CD4-positive, alpha-beta T cell (primary cell): ENCODE results near the gene OSBPL5. TPM values are rescaled to one million over a fixed set of nuclear protein-coding genes. Genes with fewer than 3 reads are reported as not detected.

Source experiments
- ATAC-seq: fragments of 200-7000 bp; cut with Tn5 transposase; one replicate; pipeline ENCODE4 v1.10.0; 2022; ENCODE audit warnings: mild to moderate bottlenecking; ENCODE audit not compliant: poor library complexity
- CTCF ChIA-PET: fragments of 350-600 bp; sonication (Branson Sonifier 250); formaldehyde crosslinking; loops from one replicate; lab custom pipeline; 2021; ENCODE audit warnings: antibody characterized with exemption, inconsistent platforms; lab: Charles Lee
- POLR2A ChIA-PET: fragments of 350-600 bp; sonication (Branson Sonifier 250); formaldehyde crosslinking; loops from one replicate; lab custom pipeline; 2021; ENCODE audit warnings: antibody characterized with exemption, inconsistent platforms; lab: Charles Lee
- DNase-seq, 14 experiments: peaks; one replicate each; pipeline ENCODE4 v3.0.0-alpha.2; 2013 to 2020; ENCODE audit warnings: mixed read lengths in 2 of 14
- H3K27ac ChIP-seq, 2 donors: one replicate each; pipeline versions ENCODE4 v1.5.1 to v1.7.0; 2013; ENCODE audit warnings: low read length in 2 of 2, low read depth in 1 of 2, mild to moderate bottlenecking in 1 of 2
- H3K27me3 ChIP-seq, 2 experiments: 1 replicate in 1 of 2; 2 replicates in 1 of 2; pipeline versions ENCODE4 v1.6.1 to v1.7.0; 2013; ENCODE audit warnings: low read length in 2 of 2, control low read depth in 1 of 2, mild to moderate bottlenecking in 1 of 2, moderate library complexity in 1 of 2; ENCODE audit not compliant: insufficient read depth in 2 of 2, control insufficient read depth in 1 of 2
- H3K36me3 ChIP-seq: one replicate; pipeline ENCODE4 v1.6.1; 2013; ENCODE audit warnings: low read length, control low read depth; ENCODE audit not compliant: insufficient read depth
- H3K4me1 ChIP-seq: one replicate; pipeline ENCODE4 v1.6.1; 2013; ENCODE audit warnings: low read length, control low read depth; ENCODE audit not compliant: insufficient read depth
- H3K4me3 ChIP-seq: one replicate; pipeline ENCODE4 v1.5.1; 2013; ENCODE audit warnings: mild to moderate bottlenecking, low read length, moderate library complexity
- H3K9me3 ChIP-seq, 2 experiments: 1 replicate in 1 of 2; 2 replicates in 1 of 2; pipeline versions ENCODE4 v1.6.1 to v1.7.0; 2013; ENCODE audit warnings: low read length in 2 of 2, mild to moderate bottlenecking in 2 of 2, control low read depth in 1 of 2, moderate library complexity in 1 of 2; ENCODE audit not compliant: control insufficient read depth in 1 of 2, insufficient read depth in 1 of 2
- H3K27ac Mint-ChIP-seq: one replicate; pipeline ENCODE4 v1.8.0; 2020; ENCODE audit warnings: mixed read lengths
- H3K27me3 Mint-ChIP-seq: one replicate; pipeline ENCODE4 v1.8.0; 2021; ENCODE audit warnings: mixed read lengths
- H3K36me3 Mint-ChIP-seq: one replicate; pipeline ENCODE4 v1.8.0; 2021; ENCODE audit warnings: low read depth, mixed read lengths
- H3K4me1 Mint-ChIP-seq: one replicate; pipeline ENCODE4 v1.8.0; 2021; ENCODE audit warnings: low read depth, mixed read lengths
- H3K4me3 Mint-ChIP-seq: one replicate; pipeline ENCODE4 v1.8.0; 2020; ENCODE audit warnings: mild to moderate bottlenecking, mixed read lengths
- H3K9me3 Mint-ChIP-seq: one replicate; pipeline ENCODE4 v1.8.0; 2020; ENCODE audit warnings: mixed read lengths
- intact Hi-C, 2 experiments: fragments of 100-400 bp; cut with DNase I in 1 of 2; cut with micrococcal nuclease in 1 of 2; formaldehyde crosslinking; loops; one replicate each; pipeline versions ENCODE4 v1.15.1 to v1.9.0; 2023 to 2025; cut with DNase I, micrococcal nuclease
- total RNA-seq, 174 experiments: library from RNA in 2 of 174; stranded (reverse) in 2 of 174; gene quantifications; one replicate each; pipeline ENCODE4 v1.2.3 and lab custom pipeline; 2021 to 2026
- TF ChIP-seq, protein P1 (sequence below): fragments of 200-600 bp; IDR thresholded peaks from one replicate; pipeline ENCODE4 v1.8.0; 2022; ENCODE audit warnings: antibody characterized with exemption, mild to moderate bottlenecking

The OSBPL5 gene
- total RNA-seq, 2 experiments from 2014 or later: 6.7 to 9.1 TPM

DNA sequence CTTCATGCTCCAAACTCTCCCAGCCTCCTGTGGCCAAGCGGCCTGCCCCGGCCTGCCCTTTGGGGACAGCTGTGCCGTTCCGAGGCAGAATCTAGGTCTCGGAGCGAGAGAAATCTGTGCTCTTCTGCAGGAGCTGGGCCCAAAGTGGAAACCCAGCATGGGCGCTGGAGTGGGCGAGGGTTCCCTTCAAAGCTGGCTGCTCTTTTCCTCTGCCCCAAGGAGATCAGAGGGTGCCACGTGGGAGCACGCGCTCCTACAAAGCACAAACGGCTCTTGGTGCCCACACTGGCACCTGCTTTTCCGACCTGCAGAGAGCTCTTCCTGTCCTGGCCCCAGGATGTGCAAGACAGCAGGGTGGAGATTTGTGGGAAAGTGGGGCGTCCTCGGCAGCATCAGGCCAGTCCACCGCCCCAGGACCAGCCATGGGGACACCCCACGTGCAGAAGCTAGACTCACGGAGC lies 6.9 kb downstream of the OSBPL5 start:
- Mint-ChIP-seq H3K27ac (no peak overlapping the region), H3K27me3 (peaks cover 12% of the 10 kb centered on the region), H3K4me1 (peaks cover 25% of the 10 kb centered on the region), H3K9me3 (no peaks in the 10 kb centered on the region), H3K36me3 (no peaks in the 10 kb centered on the region), H3K4me3 (no peak overlapping the region)
- Histone ChIP-seq H3K27me3 (peaks cover 0 to 7% of the 10 kb centered on the region in 2 experiments), H3K4me1 (peaks cover 4% of the 10 kb centered on the region), H3K27ac (no peak overlapping the region), H3K4me3 (no peak overlapping the region), H3K9me3 (peaks cover 0 to 17% of the 10 kb centered on the region in 2 experiments), H3K36me3 (no peaks in the 10 kb centered on the region)
- intact Hi-C loops: no loop called here
- ChIA-PET CTCF (no interaction called here), POLR2A (no interaction called here)
- ATAC-seq (no peak), DNase-seq (no peak)
- TF ChIP-seq, protein P1, sequence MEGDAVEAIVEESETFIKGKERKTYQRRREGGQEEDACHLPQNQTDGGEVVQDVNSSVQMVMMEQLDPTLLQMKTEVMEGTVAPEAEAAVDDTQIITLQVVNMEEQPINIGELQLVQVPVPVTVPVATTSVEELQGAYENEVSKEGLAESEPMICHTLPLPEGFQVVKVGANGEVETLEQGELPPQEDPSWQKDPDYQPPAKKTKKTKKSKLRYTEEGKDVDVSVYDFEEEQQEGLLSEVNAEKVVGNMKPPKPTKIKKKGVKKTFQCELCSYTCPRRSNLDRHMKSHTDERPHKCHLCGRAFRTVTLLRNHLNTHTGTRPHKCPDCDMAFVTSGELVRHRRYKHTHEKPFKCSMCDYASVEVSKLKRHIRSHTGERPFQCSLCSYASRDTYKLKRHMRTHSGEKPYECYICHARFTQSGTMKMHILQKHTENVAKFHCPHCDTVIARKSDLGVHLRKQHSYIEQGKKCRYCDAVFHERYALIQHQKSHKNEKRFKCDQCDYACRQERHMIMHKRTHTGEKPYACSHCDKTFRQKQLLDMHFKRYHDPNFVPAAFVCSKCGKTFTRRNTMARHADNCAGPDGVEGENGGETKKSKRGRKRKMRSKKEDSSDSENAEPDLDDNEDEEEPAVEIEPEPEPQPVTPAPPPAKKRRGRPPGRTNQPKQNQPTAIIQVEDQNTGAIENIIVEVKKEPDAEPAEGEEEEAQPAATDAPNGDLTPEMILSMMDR: no peak

DNA sequence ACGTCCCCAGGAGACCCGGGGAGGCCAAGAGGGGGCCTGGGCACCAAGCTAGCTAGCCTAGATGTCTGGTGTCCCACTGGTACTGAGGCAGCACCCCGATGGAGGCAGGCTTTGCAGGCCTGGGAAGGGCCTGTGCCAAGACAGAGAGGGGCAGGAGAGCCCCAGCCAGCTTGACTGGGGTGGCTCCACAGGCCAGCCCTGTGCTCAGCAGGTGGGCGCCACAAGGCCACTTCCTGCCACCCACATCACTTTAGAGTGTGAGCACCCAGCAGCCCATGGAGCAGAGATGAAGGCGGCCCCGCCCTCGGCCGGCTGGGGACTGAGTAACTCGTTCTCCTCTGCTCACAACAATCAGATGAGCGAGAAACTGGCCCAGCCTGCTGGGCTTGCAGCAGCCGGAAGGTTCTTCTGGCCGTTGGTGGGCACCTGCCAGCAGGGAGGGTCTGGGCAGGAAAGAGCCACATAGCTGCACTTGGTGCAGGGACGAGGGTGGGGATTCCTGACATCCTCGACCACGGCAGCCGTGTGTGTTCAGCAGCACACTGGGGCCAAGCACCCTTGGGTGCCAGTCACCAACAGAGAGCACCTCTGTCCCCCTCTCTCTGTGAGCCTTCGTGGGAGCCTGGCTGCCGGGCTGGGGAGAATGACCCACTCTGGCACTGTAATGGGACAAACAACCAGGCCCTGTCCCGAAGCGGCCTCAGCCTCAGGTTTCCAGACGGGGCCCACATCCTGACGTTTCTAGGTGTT lies 7.6 kb downstream of the OSBPL5 start:
- no peak overlapping the region for H3K4me3 Mint-ChIP-seq
- no peaks in the 10 kb centered on the region for H3K36me3 Mint-ChIP-seq
- Histone ChIP-seq H3K9me3 (peaks cover 0 to 17% of the 10 kb centered on the region in 2 experiments), H3K4me3 (no peak overlapping the region), H3K27me3 (peaks cover 0 to 7% of the 10 kb centered on the region in 2 experiments), H3K27ac (no peak overlapping the region), H3K36me3 (no peaks in the 10 kb centered on the region), H3K4me1 (peaks cover 4% of the 10 kb centered on the region)
- DNase-seq (peak in 2 of 14 experiments; percentile 2 to 39), ATAC-seq (no peak)
- no peaks in the 10 kb centered on the region for H3K9me3 Mint-ChIP-seq
- peaks cover 19% of the 10 kb centered on the region for H3K4me1 Mint-ChIP-seq
- ChIA-PET POLR2A (no interaction called here), CTCF (no interaction called here)
- intact Hi-C loops: no loop called here
- H3K27me3 Mint-ChIP-seq: peaks cover 12% of the 10 kb centered on the region
- no peak overlapping the region for H3K27ac Mint-ChIP-seq
- TF ChIP-seq, protein P1: no peak

DNA sequence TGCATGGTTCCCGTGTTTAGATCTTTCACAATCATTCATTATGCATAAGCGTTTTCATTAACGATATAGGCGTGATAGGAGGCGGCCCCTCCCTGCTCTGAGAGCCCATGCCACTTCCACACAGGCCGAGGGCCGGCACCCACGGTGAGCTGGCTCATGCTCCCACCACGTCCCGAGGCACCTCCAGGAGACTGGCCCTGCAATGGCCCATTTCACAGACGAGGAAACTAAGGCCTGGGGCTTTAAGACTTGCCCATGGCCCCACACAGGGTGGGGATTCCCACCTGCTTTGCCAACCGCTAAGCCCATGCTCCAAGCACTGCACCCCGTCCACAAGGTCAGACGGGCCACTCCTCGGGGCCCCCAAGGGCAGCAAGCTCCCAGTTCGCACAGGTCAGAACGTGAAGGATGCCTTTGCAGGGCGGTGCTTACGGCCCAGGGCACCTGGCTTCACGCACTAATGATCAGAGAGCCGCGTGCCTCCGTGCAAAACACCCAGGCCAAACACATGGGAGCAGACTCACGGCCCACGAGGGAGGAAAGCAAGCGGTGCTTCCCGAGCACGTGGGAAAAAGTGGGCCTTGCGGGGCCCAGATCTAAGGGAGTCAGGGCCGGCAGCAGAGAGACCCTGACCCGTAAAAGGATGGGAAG lies 8.3 kb downstream of the OSBPL5 start:
- no peak overlapping the region for H3K4me3 ChIP-seq
- Mint-ChIP-seq H3K36me3 (no peaks in the 10 kb centered on the region), H3K27me3 (peaks cover 10% of the 10 kb centered on the region), H3K4me3 (peak overlapping the region; percentile 45), H3K9me3 (no peaks in the 10 kb centered on the region), H3K27ac (no peak overlapping the region), H3K4me1 (peaks cover 11% of the 10 kb centered on the region)
- H3K4me1 ChIP-seq: peaks cover 4% of the 10 kb centered on the region
- no peak overlapping the region for H3K27ac ChIP-seq
- intact Hi-C loops: no loop called here
- DNase-seq (no peak), ATAC-seq (no peak)
- ChIA-PET POLR2A (no interaction called here), CTCF (no interaction called here)
- H3K9me3 ChIP-seq: peaks cover 0 to 17% of the 10 kb centered on the region in 2 experiments
- TF ChIP-seq, protein P1: no peak
- H3K36me3 ChIP-seq: no peaks in the 10 kb centered on the region
- H3K27me3 ChIP-seq: peaks cover 0 to 7% of the 10 kb centered on the region in 2 experiments
